Stimulated activated CD8-positive, alpha-beta memory T cell treated with anti-CD3 and anti-CD28 coated beads, Interleukin-4, amount 100 ng/mL, for 48 hours (primary cell): ENCODE results near the gene AANAT.

Source experiments
- DNase-seq: peaks from one replicate; pipeline ENCODE4 v3.0.0-alpha.2; 2020

Gene AANAT

GRCh38 chr17:76469076-76469990 lies 1.9 kb downstream of the AANAT start:
- DNase-seq: no peak

DNA sequence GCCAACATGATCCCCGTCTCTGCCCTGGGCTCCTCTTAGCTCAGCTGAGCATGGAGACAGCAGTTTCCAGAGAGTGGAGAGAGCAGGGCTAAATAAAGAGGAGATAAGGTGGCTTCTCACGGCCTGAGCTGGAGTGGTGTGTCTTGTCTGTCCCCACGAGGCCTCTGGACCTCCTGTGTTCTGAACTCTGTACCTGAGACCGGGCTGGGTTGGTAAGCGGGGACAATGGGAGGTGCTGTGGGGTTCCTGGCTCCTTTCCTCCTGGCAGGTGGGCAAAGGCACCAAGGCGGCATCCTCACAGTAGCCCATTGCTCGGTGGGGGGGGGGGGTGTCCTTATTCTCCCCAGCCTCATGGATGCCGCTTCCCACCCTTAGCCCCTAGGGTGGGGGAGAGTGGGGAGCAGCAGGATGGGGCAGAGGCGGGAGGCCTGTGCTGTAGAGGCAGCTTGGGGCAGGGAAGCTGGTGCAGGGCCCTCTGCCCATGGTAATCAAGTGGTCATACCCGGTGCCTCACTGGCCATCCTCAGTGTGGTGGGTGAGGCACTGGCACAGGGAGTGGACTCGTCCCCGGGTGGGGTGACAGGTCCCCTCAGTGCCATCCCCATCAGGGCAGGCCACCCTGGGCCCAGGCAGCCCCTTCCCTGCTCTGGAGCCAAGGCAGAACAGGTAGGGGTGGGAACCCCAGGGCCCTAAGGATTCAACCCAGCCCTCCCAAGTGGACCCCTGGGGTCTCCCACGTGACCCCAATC lies 2.8 kb downstream of the AANAT start:
- DNase-seq: no peak

GRCh38 chr17:76471498-76472257 lies 4.3 kb downstream of the AANAT start:
- DNase-seq: no peak

GRCh38 chr17:76472258-76472645 lies 4.8 kb downstream of the AANAT start:
- no peak for DNase-seq

GRCh38 chr17:76472726-76473125 lies 5.3 kb downstream of the AANAT start:
- no peak for DNase-seq

DNA sequence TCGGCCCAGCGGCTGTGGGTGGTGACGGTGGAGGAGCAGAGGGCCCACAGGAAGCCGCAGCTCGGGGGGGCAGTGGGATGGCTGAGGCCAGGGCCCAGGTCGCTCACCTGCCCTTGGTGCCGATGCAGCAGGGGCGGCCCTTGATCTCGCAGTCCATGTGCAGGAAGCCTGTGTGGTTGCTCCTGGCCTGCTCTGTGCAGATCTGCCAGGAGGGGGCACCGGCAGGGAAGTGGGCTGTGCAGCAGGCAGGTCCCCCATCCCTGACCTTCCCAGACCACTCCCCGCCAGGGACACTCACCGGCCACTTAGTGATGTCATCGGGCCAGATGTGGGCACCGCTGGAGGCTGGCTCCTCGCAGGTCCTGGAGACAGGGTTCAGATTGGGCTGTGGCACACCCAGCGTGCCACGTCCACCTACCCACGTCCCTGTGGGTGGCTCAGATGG lies 6.2 kb downstream of the AANAT start:
- DNase-seq: no peak

- no peak for DNase-seq
Observed at GRCh38 chr17:76474238-76474637, 6.8 kb downstream of the AANAT start.

DNA sequence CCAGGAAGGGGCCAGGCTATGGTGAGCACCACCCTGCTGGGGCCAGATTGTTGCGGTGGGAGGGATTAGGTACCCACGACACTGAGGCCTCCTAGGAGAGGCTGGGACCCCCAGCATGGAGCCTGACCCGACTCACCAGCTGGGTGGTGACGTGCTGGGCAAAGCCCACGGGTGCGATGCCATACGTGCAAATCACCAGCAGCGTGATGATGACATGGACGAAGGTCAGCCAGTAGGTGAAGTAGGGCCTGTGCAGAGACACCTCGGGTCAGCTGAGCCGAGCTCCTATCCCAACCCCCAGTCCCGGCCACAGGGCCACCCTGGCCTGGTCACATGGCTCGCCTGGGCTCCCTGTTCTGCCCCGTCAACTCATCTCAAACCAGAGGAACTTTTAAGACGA lies 7.5 kb downstream of the AANAT start:
- DNase-seq: no peak

- no peak for DNase-seq
Observed at GRCh38 chr17:76475302-76475701, 7.9 kb downstream of the AANAT start.

- no peak for DNase-seq
Observed at GRCh38 chr17:76476736-76477135, 9.3 kb downstream of the AANAT start.

DNA sequence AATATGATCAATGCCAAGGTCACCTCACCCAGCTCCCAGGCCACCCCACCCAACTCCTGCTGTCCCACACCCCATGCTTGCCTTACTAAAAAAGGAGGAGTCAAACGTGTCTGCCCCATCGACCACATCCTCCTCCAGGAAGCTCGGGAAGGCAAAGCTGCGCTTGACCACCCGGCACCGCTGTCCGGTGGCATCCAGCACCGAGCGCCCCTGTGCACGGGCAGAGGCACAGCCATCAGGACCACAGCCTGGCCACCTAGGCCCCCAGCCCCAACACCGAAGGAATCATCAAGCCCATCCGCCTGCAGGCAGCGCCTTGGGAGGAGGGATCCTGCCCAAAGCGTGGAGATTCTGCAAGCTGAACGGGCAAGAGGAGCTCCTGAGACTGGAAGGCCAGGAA lies 10.2 kb downstream of the AANAT start:
- DNase-seq: no peak

GRCh38 chr17:76478097-76478496 lies 10.7 kb downstream of the AANAT start:
- DNase-seq: no peak

- DNase-seq: no peak
Observed at GRCh38 chr17:76478730-76479514, 11.5 kb downstream of the AANAT start.

GRCh38 chr17:76479515-76480060 lies 12.2 kb downstream of the AANAT start:
- no peak for DNase-seq

DNA sequence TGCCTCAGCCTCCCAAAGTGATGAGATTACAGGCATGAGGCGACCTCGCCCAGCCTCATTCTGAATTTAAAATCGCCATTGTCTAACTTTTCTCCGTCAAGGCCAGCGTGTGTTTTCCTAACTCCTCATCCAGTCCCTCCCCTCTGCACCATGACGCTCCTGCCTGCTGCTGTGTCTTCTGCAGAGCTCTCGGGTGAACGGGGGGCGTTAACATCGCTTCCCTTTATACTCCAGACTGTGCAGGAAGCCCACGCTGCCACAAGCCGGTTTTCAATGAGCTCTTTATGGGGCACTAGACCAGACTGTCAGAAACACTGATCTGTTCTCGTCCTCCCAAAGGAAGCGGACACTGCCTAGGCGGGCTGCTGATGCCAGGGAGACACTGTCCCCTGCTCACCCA lies 13.2 kb downstream of the AANAT start:
- DNase-seq: no peak

- no peak for DNase-seq
Observed at GRCh38 chr17:76481071-76481655, 13.8 kb downstream of the AANAT start.

DNA sequence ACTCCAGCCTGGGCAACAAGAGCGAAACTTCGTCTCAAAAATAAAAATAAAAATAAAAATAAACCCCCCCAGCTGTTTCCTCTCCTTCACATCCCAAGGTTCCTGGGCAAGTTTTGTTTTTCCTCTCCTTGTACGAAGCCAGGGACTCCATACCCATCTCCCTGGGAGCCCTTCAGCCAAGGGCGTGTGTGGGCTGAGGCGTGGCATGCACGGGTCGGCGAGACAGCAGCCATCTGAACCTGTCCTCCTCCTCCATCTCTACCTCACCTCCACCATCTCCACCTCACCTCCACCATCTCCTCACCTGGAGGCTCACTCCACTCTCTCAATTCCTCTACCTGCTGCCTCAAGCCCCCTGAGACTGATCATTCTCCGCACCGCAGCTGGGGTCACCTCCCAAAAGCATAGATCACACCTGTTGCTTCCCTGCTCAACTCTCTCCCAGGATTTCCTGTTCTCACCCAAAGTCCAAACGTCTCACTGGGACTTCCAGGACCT lies 16.9 kb downstream of the AANAT start:
- DNase-seq: no peak

DNA sequence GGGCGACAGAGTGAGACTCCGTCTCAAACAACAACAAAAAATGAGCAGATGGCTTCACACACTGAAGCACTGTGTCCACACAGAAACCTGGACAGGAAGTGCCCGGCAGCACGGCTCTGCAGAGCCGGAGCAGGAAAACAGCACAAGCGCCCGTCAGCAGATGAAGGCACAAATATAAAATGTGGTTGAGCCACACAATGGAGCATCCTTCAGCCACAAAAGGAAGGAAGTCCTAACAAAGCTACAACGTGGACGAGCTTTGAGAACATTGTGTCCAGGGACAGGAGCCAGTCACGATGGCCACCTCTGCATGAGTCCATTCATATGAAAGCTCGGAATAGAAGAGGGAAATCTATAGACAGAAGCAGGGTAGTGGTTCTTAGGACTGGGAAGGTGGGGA lies 18.2 kb downstream of the AANAT start:
- no peak for DNase-seq

DNA sequence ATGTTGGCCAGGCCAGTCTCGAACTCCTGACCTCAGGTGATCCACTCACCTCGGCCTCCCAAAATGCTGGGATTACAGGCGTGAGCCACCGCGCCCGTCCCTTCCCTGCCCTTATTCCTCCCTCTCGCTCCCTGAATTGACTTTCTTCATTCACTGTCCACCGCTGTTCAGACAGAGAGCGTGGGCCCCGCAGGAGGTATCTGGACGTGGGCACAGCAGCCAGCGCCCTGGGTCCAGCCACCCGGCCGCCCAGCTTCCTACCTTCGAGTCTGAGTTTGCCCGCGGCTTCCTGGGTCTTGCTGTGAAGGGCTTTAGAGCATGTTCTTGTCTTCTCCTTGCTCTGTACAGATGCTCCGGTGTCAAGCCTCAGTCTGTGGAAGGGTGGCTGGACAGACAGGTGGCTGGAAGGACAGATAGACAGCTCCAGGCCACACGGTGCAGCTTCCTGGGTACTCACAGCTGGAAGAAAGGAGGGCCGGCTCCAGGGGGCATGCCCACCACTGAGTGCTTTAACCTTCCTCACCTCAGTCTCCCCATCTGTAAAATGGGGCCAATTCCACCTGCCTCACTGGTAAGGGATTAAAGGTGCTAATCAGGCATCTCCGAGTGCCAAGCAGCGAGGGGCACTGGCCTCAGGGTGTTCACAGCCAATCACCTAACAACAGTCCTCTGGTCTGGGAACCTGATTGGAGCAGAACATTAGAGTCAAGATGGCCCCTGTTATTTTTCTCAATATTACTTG lies 20.2 kb downstream of the AANAT start:
- DNase-seq: no peak

GRCh38 chr17:76490112-76490710 lies 22.8 kb downstream of the AANAT start:
- DNase-seq: no peak
